Hepatic stellate cell (primary cell): Measurements from ENCODE around the gene KBTBD4.
A peak's percentile ranks its signal among the peaks of the same experiment; 100 is the strongest.
"Not testable (repeated sequence)": the region's sequence is repeated elsewhere in the genome, so short reads cannot be mapped to it uniquely, and the experiment has no call there.

Experiments used
- DNase-seq: peaks from one replicate; pipeline ENCODE4 v3.0.0; 2011; ENCODE audit warnings: low spot score

KBTBD4 gene

GRCh38 chr11:47526032-47526431 lies 52.7 kb downstream of the KBTBD4 start:
- DNase-seq: not testable (repeated sequence)

DNA sequence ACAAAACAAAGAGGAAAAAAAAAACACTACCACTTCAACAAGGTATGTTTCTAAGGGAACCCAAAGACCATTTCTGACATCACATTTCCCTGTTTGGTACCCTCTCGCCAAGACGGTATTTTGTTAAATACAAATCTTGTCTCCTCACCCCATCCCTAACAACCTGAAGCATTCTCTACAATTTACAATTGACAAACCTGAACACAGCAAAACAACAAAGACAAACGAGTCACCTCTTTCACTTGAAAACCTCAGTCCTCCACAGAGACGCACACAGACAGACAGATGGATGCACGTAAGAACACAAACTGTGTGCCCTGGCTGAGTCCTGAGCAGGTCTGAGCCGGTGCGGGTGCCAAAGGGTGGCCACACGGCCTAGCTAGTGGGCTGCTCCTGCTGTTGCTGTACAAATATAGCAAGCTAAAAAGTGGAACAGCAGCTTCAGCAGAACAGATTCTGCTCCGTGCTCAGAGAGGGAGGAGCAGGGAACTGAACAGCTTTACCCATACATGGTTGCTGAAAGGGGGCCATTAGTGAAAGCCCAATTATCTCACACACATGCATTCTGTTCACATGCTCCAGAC lies 54.4 kb downstream of the KBTBD4 start:
- DNase-seq: no peak

- DNase-seq: peak; percentile 75
These were observed 55.1 kb downstream of the KBTBD4 start for GRCh38 chr11:47523490-47524225.
